A673 (cell line): ENCODE results near the gene TMEM214. TPM values are rescaled to one million over a fixed set of nuclear protein-coding genes. Genes with fewer than 3 reads are reported as not detected.

Experiments
- BruUV-seq: library from RNA; stranded (reverse); fragments of 400-500 nt; replicated peaks from 2 replicates; lab custom pipeline; 2021; lab: Mats Ljungman, UMichigan
- CTCF ChIA-PET: fragments of 300-600 bp; sonication (Branson Sonifier 250); formaldehyde crosslinking; loops from one replicate; lab custom pipeline; 2022; ENCODE audit warnings: antibody characterized with exemption; lab: Charles Lee
- POLR2A ChIA-PET: fragments of 300-600 bp; sonication (Branson Sonifier 250); formaldehyde crosslinking; loops from one replicate; lab custom pipeline; 2022; ENCODE audit warnings: antibody characterized with exemption; ENCODE audit not compliant: low non-redundant PET; lab: Charles Lee
- DNase-seq: peaks from one replicate; pipeline ENCODE4 v3.0.0-alpha.2; 2015; ENCODE audit warnings: low spot score
- H3K27ac ChIP-seq: fragments of 200-600 bp; sonication (generic); 2 replicates; pipeline ENCODE4 v1.5.1; 2016; ENCODE audit warnings: mixed run types, low read depth, mild to moderate bottlenecking, mixed read lengths, antibody characterized with exemption, low read length; ENCODE audit not compliant: poor library complexity, severe bottlenecking
- H3K27me3 ChIP-seq: fragments of 200-600 bp; sonication (generic); replicated peaks from 2 replicates; pipeline ENCODE4 v1.6.1; 2017; ENCODE audit warnings: mixed run types, low read depth, mild to moderate bottlenecking, mixed read lengths, antibody characterized with exemption, low read length; ENCODE audit not compliant: insufficient read depth, poor library complexity
- H3K36me3 ChIP-seq: fragments of 200-600 bp; sonication (generic); 2 replicates; pipeline ENCODE4 v1.6.1; 2016; ENCODE audit warnings: mixed run types, mild to moderate bottlenecking, mixed read lengths, antibody characterized with exemption, low read length; ENCODE audit not compliant: insufficient read depth, poor library complexity, severe bottlenecking
- H3K4me1 ChIP-seq: fragments of 200-600 bp; sonication (generic); 2 replicates; pipeline ENCODE4 v1.6.1; 2017; ENCODE audit warnings: mixed run types, mild to moderate bottlenecking, mixed read lengths, antibody characterized with exemption, low read length; ENCODE audit not compliant: insufficient read depth, poor library complexity, severe bottlenecking
- H3K4me3 ChIP-seq: fragments of 200-600 bp; sonication (generic); 2 replicates; pipeline ENCODE4 v1.5.1; 2016; ENCODE audit warnings: low read depth, mixed run types, mild to moderate bottlenecking, mixed read lengths, low read length; ENCODE audit not compliant: poor library complexity, severe bottlenecking
- H3K9me3 ChIP-seq: fragments of 200-600 bp; sonication (generic); 2 replicates; pipeline ENCODE4 v1.6.1; 2016; ENCODE audit warnings: mixed run types, low read depth, mild to moderate bottlenecking, mixed read lengths, antibody characterized with exemption, low read length; ENCODE audit not compliant: poor library complexity, severe bottlenecking
- CTCF ChIP-seq: fragments of 300-800, 200-600 bp; sonication (generic); conservative IDR thresholded peaks from 2 replicates; pipeline ENCODE4 v1.5.1; 2017; ENCODE audit warnings: low read depth, mild to moderate bottlenecking, antibody characterized with exemption, low read length, moderate library complexity, mixed read lengths
- EZH2 ChIP-seq: fragments of 200-600 bp; sonication (generic); IDR thresholded peaks from 2 replicates; pipeline ENCODE4 v1.6.1; 2017; ENCODE audit warnings: borderline replicate concordance, low read depth, mild to moderate bottlenecking, mixed read lengths, antibody characterized with exemption, low read length; ENCODE audit not compliant: poor library complexity, severe bottlenecking
- intact Hi-C: fragments of 100-400 bp; cut with micrococcal nuclease; formaldehyde crosslinking; loops from one replicate; pipeline ENCODE4 v1.10.0; 2022; ENCODE audit not compliant: unreplicated experiment
- total RNA-seq: library from RNA; stranded (reverse); gene quantifications from 2 replicates; pipeline ENCODE4 v1.2.3, GENCODE V29; 2021

The TMEM214 gene
- total RNA-seq, 1 experiment from 2014 or later: 76.7 TPM

GRCh38 chr2:27007416-27008374 is 25.1 kb upstream of the TMEM214 start:
- no peak for DNase-seq
- Histone ChIP-seq H3K27me3 (no peaks in the 10 kb centered on the region), H3K36me3 (no peaks in the 10 kb centered on the region), H3K4me1 (no peaks in the 10 kb centered on the region), H3K4me3 (no peak overlapping the region), H3K27ac (no peak overlapping the region), H3K9me3 (no peaks in the 10 kb centered on the region)
- ChIA-PET CTCF (no interaction called here), POLR2A (no interaction called here)
- intact Hi-C loops: no loop called here
- BruUV-seq: no TSS peak
- no peak for TF ChIP-seq EZH2
- TF ChIP-seq CTCF: no peak

DNA sequence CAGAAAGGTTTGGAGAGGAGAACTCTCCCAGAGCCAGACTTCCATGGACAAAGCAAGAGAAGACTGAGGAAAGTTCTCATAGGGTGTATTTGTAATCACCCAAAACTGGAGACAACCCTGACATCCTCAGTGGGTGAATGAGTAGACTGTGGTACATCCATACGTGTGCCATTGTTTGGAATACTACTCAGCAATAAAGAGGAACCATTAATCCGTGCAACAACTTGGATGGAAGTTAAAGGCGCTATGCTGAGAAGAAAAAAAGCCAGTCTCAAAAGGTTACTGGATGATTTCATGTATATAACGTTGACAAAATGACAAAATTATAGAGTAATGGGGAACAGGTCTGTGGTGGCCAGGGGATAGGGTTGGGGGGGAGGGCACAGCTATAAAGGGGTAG is 24.1 kb upstream of the TMEM214 start:
- DNase-seq: no peak
- no peak for TF ChIP-seq EZH2
- TF ChIP-seq CTCF: no peak
- H3K9me3 ChIP-seq: no peaks in the 10 kb centered on the region
- BruUV-seq: no TSS peak
- ChIA-PET POLR2A (no interaction called here), CTCF (no interaction called here)
- no peaks in the 10 kb centered on the region for H3K27me3 ChIP-seq
- H3K36me3 ChIP-seq: no peaks in the 10 kb centered on the region
- no peak overlapping the region for H3K4me3 ChIP-seq
- intact Hi-C loops: no loop called here
- no peaks in the 10 kb centered on the region for H3K4me1 ChIP-seq
- H3K27ac ChIP-seq: no peak overlapping the region

- intact Hi-C loops: no loop called here
- CTCF ChIA-PET: no interaction called here
- DNase-seq: no peak
- Histone ChIP-seq H3K27ac (no peak overlapping the region), H3K27me3 (no peaks in the 10 kb centered on the region), H3K4me1 (no peaks in the 10 kb centered on the region), H3K4me3 (no peak overlapping the region), H3K9me3 (no peaks in the 10 kb centered on the region), H3K36me3 (no peaks in the 10 kb centered on the region)
- TF ChIP-seq EZH2 (no peak), CTCF (no peak)
- POLR2A ChIA-PET: no interaction called here
- no TSS peak for BruUV-seq
Measured at GRCh38 chr2:27009083-27009482, 23.7 kb upstream of the TMEM214 start.
